HepG2 (cell line): ENCODE data around the gene ARL3. TPM values are rescaled to one million over a fixed set of nuclear protein-coding genes. Genes with fewer than 3 reads are reported as not detected.

ENCODE experiments used
- ATF7 ChIP-seq, 2 experiments: fragments of 450-650 bp in 1 of 2; sonication (generic) in 1 of 2; formaldehyde crosslinking in 1 of 2; IDR thresholded peaks; 2 replicates each; pipeline versions ENCODE4 v1.4.0 to v1.6.1; 2016 to 2020; ENCODE audit warnings: antibody characterized with exemption in 1 of 2, mild to moderate bottlenecking in 1 of 2, missing genetic modification reagents in 1 of 2
- GATAD1 ChIP-seq: IDR thresholded peaks from 2 replicates; pipeline ENCODE4 v1.6.1; 2016; ENCODE audit warnings: missing genetic modification reagents, missing compliant biosample characterization
- GATAD2A ChIP-seq: IDR thresholded peaks from 2 replicates; pipeline ENCODE4 v1.6.1; 2016
- HOXA5 ChIP-seq: sonication (generic); formaldehyde crosslinking; IDR thresholded peaks from 2 replicates; pipeline ENCODE4 v1.4.0; 2020; ENCODE audit warnings: missing genetic modification reagents
- MAFF ChIP-seq: IDR thresholded peaks from 2 replicates; pipeline ENCODE4 v1.6.1; 2011; ENCODE audit warnings: low read depth, low read length, improper control_type of control experiment
- RAD21 ChIP-seq: fragments of 450-650 bp; formaldehyde crosslinking; IDR thresholded peaks from 2 replicates; pipeline ENCODE4 v1.5.0; 2020; ENCODE audit warnings: mild to moderate bottlenecking
- RNF2 ChIP-seq: fragments of 450-650 bp; conservative IDR thresholded peaks from 2 replicates; pipeline ENCODE4 v1.6.1; 2016; ENCODE audit warnings: low read depth
- SALL1 ChIP-seq: sonication (generic); formaldehyde crosslinking; IDR thresholded peaks from 2 replicates; pipeline ENCODE4 v1.8.0; 2022; ENCODE audit warnings: mild to moderate bottlenecking, missing genetic modification reagents
- SATB2 ChIP-seq: sonication (generic); formaldehyde crosslinking; IDR thresholded peaks from 2 replicates; pipeline ENCODE4 v1.5.0; 2020; ENCODE audit warnings: missing genetic modification reagents
- SIN3A ChIP-seq: IDR thresholded peaks from 2 replicates; pipeline ENCODE4 v1.6.1; 2011; ENCODE audit warnings: low read depth, mild to moderate bottlenecking, control low read depth, low read length, borderline replicate concordance
- SMAD3 ChIP-seq: sonication (generic); formaldehyde crosslinking; IDR thresholded peaks from 2 replicates; pipeline ENCODE4 v1.4.0; 2020; ENCODE audit warnings: missing genetic modification reagents
- TGIF2 ChIP-seq: IDR thresholded peaks from 2 replicates; pipeline ENCODE4 v1.6.1; 2016; ENCODE audit warnings: control low read depth, missing compliant biosample characterization
- TP53 ChIP-seq: sonication (generic); formaldehyde crosslinking; conservative IDR thresholded peaks from 2 replicates; pipeline ENCODE4 v1.4.0; 2020; ENCODE audit warnings: missing genetic modification reagents
- ZNF552 ChIP-seq: sonication (generic); formaldehyde crosslinking; IDR thresholded peaks from 2 replicates; pipeline ENCODE4 v1.9.0; 2022; ENCODE audit warnings: missing genetic modification reagents, mild to moderate bottlenecking, borderline replicate concordance
- ZNF674 ChIP-seq: sonication (generic); formaldehyde crosslinking; IDR thresholded peaks from 2 replicates; pipeline ENCODE4 v1.5.0; 2020; ENCODE audit warnings: low read depth, mild to moderate bottlenecking, missing genetic modification reagents
- ZNF83 ChIP-seq: sonication (generic); formaldehyde crosslinking; IDR thresholded peaks from 2 replicates; pipeline ENCODE4 v1.4.0; 2020; ENCODE audit warnings: missing genetic modification reagents, mild to moderate bottlenecking, borderline replicate concordance
- ZNF883 ChIP-seq: sonication (generic); formaldehyde crosslinking; IDR thresholded peaks from 2 replicates; pipeline ENCODE4 v1.5.1; 2020; ENCODE audit warnings: mild to moderate bottlenecking, missing genetic modification reagents; ENCODE audit errors: not compliant biosample characterization
- polyA plus RNA-seq, 8 experiments: library from polyadenylated mRNA; depleted of rRNA in 3 of 8; stranded (reverse) in 7 of 8; unstranded in 1 of 8; fragments of >200 nt; fragmentation: Illumina TruSeq in 4 of 8; extraction: Trizol in 4 of 8; gene quantifications; 2 replicates each; pipeline versions ENCODE4 v1.2.1 to v1.2.3, GENCODE V29; 2011 to 2016; ENCODE audit warnings: low read depth in 4 of 8, missing spikeins in 1 of 8, mixed read lengths in 1 of 8; ENCODE audit not compliant: insufficient read depth in 1 of 8
- total RNA-seq, 5 experiments: library from RNA; depleted of rRNA; stranded (reverse); fragments of >200 nt; fragmentation: Illumina TruSeq; extraction: Trizol; gene quantifications; 2 replicates each; pipeline ENCODE4 v1.2.3, GENCODE V29; 2016; ENCODE audit warnings: low read depth in 1 of 5
- TF ChIP-seq, protein P1 (sequence below): sonication (generic); formaldehyde crosslinking; IDR thresholded peaks from 2 replicates; pipeline ENCODE4 v1.4.0; 2020; ENCODE audit warnings: missing genetic modification reagents
- TF ChIP-seq, protein P2 (sequence below): sonication (generic); formaldehyde crosslinking; IDR thresholded peaks from 2 replicates; pipeline ENCODE4 v1.4.0; 2020; ENCODE audit warnings: missing genetic modification reagents
- TF ChIP-seq, protein P3 (sequence below): sonication (generic); formaldehyde crosslinking; IDR thresholded peaks from 2 replicates; pipeline ENCODE4 v1.4.0; 2020; ENCODE audit warnings: missing genetic modification reagents, low read depth, mild to moderate bottlenecking, borderline replicate concordance
- TF ChIP-seq, protein P4 (sequence below): sonication (generic); formaldehyde crosslinking; IDR thresholded peaks from 2 replicates; pipeline ENCODE4 v1.5.1; 2020; ENCODE audit warnings: missing genetic modification reagents, mild to moderate bottlenecking, borderline replicate concordance
- TF ChIP-seq, protein P5 (sequence below): sonication (generic); formaldehyde crosslinking; IDR thresholded peaks from 2 replicates; pipeline ENCODE4 v1.4.0; 2020; ENCODE audit warnings: missing genetic modification reagents, borderline replicate concordance

The ARL3 gene
- total and polyA plus RNA-seq, 2 of the 13 experiments (the other 11 are each of a cell fraction or from before 2014, with no cell fraction given): 5.2 to 6.6 TPM

DNA sequence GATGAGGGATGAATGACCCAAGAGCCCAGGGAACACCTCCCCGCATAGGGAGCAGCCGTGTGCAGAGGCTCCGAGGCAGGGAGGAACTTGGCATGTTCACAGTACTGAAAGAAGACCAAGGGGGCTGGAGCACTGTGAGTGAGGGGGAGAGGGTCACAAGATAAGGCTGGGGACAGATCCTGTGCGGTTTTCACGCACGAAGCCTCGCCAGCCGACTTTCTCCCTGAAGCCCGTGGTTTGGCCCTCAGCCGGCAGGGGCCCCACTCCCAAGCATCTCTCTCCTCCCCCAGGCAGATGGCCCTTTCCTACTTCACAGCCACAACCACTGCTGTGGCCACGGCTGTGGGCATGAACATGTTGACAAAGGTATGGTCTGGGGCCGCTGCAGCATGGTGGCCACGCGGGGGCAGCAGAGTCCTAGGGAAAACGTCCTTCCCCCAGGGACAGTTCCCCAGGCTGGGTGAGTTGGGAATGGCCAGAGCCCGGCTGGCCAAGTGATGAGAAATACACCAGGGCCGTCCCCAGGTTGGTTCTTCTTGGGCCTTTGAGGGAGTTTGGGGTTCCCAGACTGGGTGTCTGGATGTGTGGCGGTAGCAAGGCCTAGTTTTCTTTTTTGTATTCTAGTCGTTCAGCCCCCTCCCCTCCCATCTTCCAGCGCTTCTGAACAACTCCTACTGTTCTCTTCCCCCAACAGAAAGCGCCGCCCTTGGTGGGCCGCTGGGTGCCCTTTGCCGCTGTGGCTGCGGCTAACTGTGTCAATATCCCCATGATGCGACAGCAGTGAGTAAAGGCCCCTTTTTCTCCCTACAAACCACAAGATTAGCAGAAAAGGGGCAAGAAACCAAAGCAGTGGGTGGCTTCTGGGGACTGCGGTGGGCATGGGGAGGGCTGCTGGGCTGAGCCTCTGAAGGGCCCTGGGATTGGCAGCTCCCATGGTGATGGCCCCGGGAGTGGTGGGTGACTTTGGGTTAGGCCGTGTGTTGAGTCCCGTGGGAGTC lies 15.1 kb upstream of the ARL3 start (continued):
- TF ChIP-seq, protein P1, sequence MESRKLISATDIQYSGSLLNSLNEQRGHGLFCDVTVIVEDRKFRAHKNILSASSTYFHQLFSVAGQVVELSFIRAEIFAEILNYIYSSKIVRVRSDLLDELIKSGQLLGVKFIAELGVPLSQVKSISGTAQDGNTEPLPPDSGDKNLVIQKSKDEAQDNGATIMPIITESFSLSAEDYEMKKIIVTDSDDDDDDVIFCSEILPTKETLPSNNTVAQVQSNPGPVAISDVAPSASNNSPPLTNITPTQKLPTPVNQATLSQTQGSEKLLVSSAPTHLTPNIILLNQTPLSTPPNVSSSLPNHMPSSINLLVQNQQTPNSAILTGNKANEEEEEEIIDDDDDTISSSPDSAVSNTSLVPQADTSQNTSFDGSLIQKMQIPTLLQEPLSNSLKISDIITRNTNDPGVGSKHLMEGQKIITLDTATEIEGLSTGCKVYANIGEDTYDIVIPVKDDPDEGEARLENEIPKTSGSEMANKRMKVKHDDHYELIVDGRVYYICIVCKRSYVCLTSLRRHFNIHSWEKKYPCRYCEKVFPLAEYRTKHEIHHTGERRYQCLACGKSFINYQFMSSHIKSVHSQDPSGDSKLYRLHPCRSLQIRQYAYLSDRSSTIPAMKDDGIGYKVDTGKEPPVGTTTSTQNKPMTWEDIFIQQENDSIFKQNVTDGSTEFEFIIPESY (CRISPR knock-in tag): peak; percentile 74; the same call in 1 of the 2 replicates
- no peak for TF ChIP-seq HOXA5
- TF ChIP-seq, protein P2, sequence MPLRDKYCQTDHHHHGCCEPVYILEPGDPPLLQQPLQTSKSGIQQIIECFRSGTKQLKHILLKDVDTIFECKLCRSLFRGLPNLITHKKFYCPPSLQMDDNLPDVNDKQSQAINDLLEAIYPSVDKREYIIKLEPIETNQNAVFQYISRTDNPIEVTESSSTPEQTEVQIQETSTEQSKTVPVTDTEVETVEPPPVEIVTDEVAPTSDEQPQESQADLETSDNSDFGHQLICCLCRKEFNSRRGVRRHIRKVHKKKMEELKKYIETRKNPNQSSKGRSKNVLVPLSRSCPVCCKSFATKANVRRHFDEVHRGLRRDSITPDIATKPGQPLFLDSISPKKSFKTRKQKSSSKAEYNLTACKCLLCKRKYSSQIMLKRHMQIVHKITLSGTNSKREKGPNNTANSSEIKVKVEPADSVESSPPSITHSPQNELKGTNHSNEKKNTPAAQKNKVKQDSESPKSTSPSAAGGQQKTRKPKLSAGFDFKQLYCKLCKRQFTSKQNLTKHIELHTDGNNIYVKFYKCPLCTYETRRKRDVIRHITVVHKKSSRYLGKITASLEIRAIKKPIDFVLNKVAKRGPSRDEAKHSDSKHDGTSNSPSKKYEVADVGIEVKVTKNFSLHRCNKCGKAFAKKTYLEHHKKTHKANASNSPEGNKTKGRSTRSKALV (CRISPR knock-in tag): no peak
- TF ChIP-seq ATF7 (IDR thresholded peaks at IDR 0.05): no peak
- TF ChIP-seq ATF7 (CRISPR knock-in tag; IDR thresholded peaks at IDR 0.05): no peak
- no peak for TF ChIP-seq ZNF83
- TF ChIP-seq, protein P3, sequence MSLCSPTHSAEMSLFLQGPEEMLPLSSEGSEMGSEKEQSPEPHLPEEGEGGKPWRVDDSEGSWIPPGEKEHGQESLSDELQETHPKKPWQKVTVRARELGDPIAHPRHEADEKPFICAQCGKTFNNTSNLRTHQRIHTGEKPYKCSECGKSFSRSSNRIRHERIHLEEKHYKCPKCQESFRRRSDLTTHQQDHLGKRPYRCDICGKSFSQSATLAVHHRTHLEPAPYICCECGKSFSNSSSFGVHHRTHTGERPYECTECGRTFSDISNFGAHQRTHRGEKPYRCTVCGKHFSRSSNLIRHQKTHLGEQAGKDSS: peak; percentile 61; the same call in 1 of the 2 replicates
- TF ChIP-seq RAD21 (CRISPR knock-in tag): peak; percentile 94
- 0 out of 2 replicates have a peak, but pooled peaks have one; percentile 49 for TF ChIP-seq GATAD1
- TF ChIP-seq TGIF2 (CRISPR knock-in tag): 0 out of 2 replicates have a peak, but pooled peaks have one; percentile 46
- TF ChIP-seq ZNF883: no peak
- no peak for TF ChIP-seq SIN3A
- TF ChIP-seq, protein P4, sequence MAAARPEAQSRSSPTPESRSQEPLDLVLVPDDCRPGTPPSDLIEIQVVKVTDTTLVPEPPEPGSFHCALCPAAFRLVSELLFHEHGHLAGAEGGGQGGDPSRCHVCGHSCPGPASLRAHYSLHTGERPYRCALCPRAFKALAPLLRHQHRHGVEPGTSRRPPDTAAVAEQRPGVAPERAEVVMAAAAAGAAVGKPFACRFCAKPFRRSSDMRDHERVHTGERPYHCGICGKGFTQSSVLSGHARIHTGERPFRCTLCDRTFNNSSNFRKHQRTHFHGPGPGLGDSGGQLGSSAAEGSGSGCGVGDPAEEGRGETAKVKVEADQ (CRISPR knock-in tag): no peak
- TF ChIP-seq ZNF552 (CRISPR knock-in tag): no peak
- TF ChIP-seq RNF2: no peak
- peak; percentile 54; the same call in 1 of the 2 replicates for TF ChIP-seq SALL1
- TF ChIP-seq, protein P5, sequence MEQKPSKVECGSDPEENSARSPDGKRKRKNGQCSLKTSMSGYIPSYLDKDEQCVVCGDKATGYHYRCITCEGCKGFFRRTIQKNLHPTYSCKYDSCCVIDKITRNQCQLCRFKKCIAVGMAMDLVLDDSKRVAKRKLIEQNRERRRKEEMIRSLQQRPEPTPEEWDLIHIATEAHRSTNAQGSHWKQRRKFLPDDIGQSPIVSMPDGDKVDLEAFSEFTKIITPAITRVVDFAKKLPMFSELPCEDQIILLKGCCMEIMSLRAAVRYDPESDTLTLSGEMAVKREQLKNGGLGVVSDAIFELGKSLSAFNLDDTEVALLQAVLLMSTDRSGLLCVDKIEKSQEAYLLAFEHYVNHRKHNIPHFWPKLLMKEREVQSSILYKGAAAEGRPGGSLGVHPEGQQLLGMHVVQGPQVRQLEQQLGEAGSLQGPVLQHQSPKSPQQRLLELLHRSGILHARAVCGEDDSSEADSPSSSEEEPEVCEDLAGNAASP: no peak
- TF ChIP-seq SATB2 (CRISPR knock-in tag): no peak
- no peak for TF ChIP-seq MAFF
- no peak for TF ChIP-seq TP53 (CRISPR knock-in tag)
- TF ChIP-seq GATAD2A (CRISPR knock-in tag): peak; percentile 32; the same call in 1 of the 2 replicates
- no peak for TF ChIP-seq ZNF674 (CRISPR knock-in tag)
- 0 out of 2 replicates have a peak, but pooled peaks have one; percentile 31 for TF ChIP-seq SMAD3 (CRISPR knock-in tag)
